Measurements from ENCODE around the gene TNNC2.
"Not testable (repeated sequence)": the region's sequence is repeated elsewhere in the genome, so short reads cannot be mapped to it uniquely, and the experiment has no call there.

Gene TNNC2

GRCh38 chr20:45835825-45836224 is 8.7 kb upstream of the TNNC2 start:
- Mint-ChIP-seq H3K4me1 (peaks cover 7% of the 10 kb centered on the region), H3K9me3 (no peaks in the 10 kb centered on the region), H3K36me3 (no peaks in the 10 kb centered on the region), H3K27me3 (no peaks in the 10 kb centered on the region), H3K27ac (no peak overlapping the region), H3K4me3 (no peak overlapping the region)
- ATAC-seq (ENCODE audit: low read depth) = no peak
- DNase-seq (ENCODE audit: low spot score in 2 of 2) = no peak

- Mint-ChIP-seq H3K4me3 (peak overlapping the region; percentile 92), H3K27ac (no peak overlapping the region), H3K36me3 (no peaks in the 10 kb centered on the region), H3K27me3 (no peaks in the 10 kb centered on the region), H3K9me3 (no peaks in the 10 kb centered on the region), H3K4me1 (peaks cover 7% of the 10 kb centered on the region)
- DNase-seq (ENCODE audit: low spot score in 2 of 2) (no peak), ATAC-seq (ENCODE audit: low read depth) (no peak)
Measured at GRCh38 chr20:45835329-45835765, 8.2 kb upstream of the TNNC2 start.

DNA sequence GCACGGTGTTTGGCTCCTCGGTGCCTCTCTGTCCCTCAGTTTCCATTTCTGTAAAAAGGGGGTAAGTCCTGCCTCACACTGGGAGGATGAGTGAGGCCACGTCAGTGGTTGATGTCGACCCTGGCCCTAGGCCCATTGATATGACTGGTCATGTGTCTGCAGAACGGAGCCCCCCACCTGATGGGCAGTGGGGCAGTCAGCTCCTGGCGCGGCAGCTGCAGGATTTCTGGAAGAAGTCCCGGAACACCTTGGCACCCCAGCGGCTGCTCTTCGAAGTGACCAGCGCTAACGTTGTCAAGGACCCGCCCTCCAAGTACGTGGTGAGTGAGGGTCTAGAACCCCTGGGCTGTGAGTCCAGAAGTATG is 7.7 kb upstream of the TNNC2 start:
- DNase-seq (ENCODE audit: low spot score in 2 of 2) = no peak
- H3K4me3 Mint-ChIP-seq = peak overlapping the region; percentile 92
- no peaks in the 10 kb centered on the region for H3K27me3 Mint-ChIP-seq
- H3K36me3 Mint-ChIP-seq = no peaks in the 10 kb centered on the region
- H3K27ac Mint-ChIP-seq = no peak overlapping the region
- H3K9me3 Mint-ChIP-seq = no peaks in the 10 kb centered on the region
- no peak for ATAC-seq (ENCODE audit: low read depth)
- peaks cover 7% of the 10 kb centered on the region for H3K4me1 Mint-ChIP-seq

- Mint-ChIP-seq H3K4me1 (peaks cover 7% of the 10 kb centered on the region), H3K4me3 (peak overlapping the region; percentile 92), H3K36me3 (no peaks in the 10 kb centered on the region), H3K27ac (no peak overlapping the region), H3K9me3 (no peaks in the 10 kb centered on the region), H3K27me3 (no peaks in the 10 kb centered on the region)
- ATAC-seq (ENCODE audit: low read depth) = peak; percentile 75
- peak; percentile 16 to 44 for DNase-seq (ENCODE audit: low spot score in 2 of 2)
Measured at GRCh38 chr20:45833883-45834796, 7.0 kb upstream of the TNNC2 start.

DNA sequence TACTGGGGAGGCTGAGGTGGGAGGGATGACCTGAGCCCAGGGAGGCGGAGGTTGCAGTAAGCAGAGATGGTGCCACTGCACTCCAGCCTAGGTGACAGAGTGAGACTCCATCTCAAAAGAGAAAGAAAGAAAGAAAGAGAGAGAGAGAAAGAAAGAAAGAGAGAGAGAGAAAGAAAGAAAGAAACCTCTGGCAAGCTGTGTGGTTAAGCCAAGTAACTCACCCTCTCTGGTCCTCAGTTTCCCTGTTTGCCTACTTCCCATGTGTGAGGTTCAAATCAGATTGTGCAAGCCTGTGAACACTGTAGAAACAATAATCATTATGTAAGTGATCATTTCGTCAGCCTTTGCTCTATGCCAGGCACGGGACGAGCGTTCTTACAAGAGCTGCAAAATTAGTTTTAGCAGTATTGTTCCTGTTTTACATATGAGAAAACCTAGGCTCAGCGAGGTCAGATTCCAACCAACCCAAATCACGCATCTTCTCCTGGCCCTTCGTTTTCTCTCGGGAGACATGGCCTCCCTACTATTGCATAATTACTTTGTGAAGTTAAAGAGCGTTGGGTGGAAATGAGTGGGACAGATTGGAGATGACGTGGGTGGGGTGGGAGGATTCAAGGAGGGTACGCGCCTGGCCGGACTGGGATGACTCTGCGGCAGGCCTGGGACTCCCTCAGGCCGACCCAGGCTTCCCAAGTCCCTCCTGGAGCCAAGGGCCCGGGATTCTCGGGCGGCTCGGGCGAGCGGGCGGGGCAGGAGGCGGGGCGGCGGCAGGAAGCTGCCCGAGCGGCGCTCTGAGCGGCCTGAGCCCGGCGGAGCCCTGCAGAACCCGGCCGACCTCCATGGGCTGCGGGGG is 6.1 kb upstream of the TNNC2 start, which contains the start of gene SNX21:
Gene SNX21 (plus strand): TSS at position 770 of the 853 bp plus-strand sequence. CDS start 121 bp downstream, outside the sequence.
- Mint-ChIP-seq H3K4me3 (peak within 1 kb of the TSS; percentile 92), H3K36me3 (no peaks in the 10 kb centered on the region), H3K27me3 (no peaks in the 10 kb centered on the region), H3K27ac (no peak within 1 kb of the TSS), H3K9me3 (no peaks in the 10 kb centered on the region), H3K4me1 (peaks cover 7% of the 10 kb centered on the region)
- DNase-seq (ENCODE audit: low spot score in 2 of 2) (peak in 1 of 2 donors; percentile 21), ATAC-seq (ENCODE audit: low read depth) (peak; percentile 74)

DNA sequence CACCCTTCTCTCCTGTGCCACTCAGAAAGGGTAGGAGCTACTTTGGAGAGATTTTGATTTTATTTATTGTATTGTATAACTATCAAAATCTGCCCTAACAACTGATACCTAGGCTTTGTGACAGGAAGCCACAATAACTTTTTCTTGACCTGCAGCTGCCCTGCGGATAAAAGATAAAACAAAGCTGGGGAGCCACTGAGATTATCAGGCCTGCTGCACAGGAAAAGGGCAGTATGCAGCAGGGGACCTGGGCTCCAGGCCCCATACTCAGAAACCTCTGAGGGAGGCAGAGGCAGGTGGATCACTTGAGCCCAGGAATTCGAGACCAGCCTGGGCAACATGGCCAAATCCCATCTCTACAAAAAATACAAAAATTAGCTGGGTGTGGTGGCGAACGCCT is 5.5 kb upstream of the TNNC2 start:
- ATAC-seq (ENCODE audit: low read depth) (no peak), DNase-seq (ENCODE audit: low spot score in 2 of 2) (no peak)
- Mint-ChIP-seq H3K9me3 (no peaks in the 10 kb centered on the region), H3K4me1 (peaks cover 7% of the 10 kb centered on the region), H3K27me3 (no peaks in the 10 kb centered on the region), H3K4me3 (peak overlapping the region; percentile 92), H3K27ac (no peak overlapping the region), H3K36me3 (no peaks in the 10 kb centered on the region)

- not testable (repeated sequence) for H3K27me3 Mint-ChIP-seq; H3K36me3 Mint-ChIP-seq; H3K27ac Mint-ChIP-seq; H3K4me3 Mint-ChIP-seq; ATAC-seq (ENCODE audit: low read depth); H3K9me3 Mint-ChIP-seq; H3K4me1 Mint-ChIP-seq; DNase-seq (ENCODE audit: low spot score in 2 of 2)
Measured at GRCh38 chr20:45829673-45830106, 2.6 kb upstream of the TNNC2 start.

DNA sequence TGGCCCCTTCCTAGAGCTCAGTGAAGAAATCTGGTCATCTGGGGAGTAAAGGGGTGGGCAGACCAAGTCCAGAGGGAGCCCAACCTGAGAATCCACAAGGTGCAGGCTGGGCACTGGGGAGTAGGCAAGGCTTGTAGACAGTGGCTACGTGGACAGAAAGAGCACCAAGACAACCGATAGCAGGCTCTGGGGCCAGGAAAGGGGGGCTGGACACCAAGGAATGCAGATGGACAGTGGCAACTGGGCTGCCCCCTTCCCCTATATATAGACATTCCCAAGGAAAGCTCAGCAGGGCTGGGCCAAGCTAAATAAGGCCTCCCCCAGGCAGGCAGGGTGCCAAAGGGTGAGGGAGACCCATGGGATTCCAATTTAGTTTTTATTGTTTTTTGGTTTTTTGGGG is 1.5 kb upstream of the TNNC2 start:
- H3K27ac Mint-ChIP-seq = no peak overlapping the region
- no peak for DNase-seq (ENCODE audit: low spot score in 2 of 2)
- peaks cover 3% of the 10 kb centered on the region for H3K27me3 Mint-ChIP-seq
- H3K36me3 Mint-ChIP-seq = no peaks in the 10 kb centered on the region
- H3K4me3 Mint-ChIP-seq = no peak overlapping the region
- H3K9me3 Mint-ChIP-seq = no peaks in the 10 kb centered on the region
- peaks cover 19% of the 10 kb centered on the region for H3K4me1 Mint-ChIP-seq
- ATAC-seq (ENCODE audit: low read depth) = no peak

GRCh38 chr20:45827712-45828111 is 600 bp upstream of the TNNC2 start:
- Mint-ChIP-seq H3K4me3 (no peak overlapping the region), H3K27me3 (peaks cover 3% of the 10 kb centered on the region), H3K36me3 (no peaks in the 10 kb centered on the region), H3K27ac (no peak overlapping the region), H3K4me1 (peaks cover 16% of the 10 kb centered on the region), H3K9me3 (no peaks in the 10 kb centered on the region)
- DNase-seq (ENCODE audit: low spot score in 2 of 2) = no peak
- no peak for ATAC-seq (ENCODE audit: low read depth)

DNA sequence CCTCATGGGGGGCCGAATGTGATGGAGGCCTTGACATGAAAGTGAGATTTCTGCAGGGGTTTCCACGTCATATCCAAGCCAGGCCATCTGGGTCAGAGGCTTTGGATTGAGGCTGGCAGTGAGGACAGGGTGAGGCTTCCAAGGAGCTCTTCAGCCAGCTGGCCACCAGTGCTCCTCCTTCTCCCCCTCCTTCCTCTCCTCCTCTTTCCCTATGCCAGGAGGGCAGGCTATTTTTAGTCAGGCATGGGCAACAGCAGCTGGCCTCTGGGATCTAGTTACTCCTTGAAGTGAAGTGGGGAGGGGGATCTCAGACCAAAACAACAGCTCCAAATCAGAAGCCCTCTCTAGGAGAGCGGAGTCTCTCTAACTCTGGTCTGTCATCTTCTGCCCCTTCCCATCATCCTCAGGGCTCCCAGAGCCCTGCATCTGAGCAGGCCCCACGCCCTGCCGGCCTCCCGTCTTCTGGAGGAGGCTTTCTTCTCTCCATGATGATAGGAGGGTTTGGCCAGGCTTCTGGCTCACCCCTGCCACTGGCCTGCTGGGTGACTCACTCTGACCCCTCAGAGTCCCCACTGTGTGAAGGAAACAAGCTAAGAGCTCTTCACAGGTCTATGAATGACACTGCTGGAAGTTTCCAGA is 612 bp downstream of the TNNC2 start:
- Mint-ChIP-seq H3K4me3 (no peak overlapping the region), H3K9me3 (no peaks in the 10 kb centered on the region), H3K27ac (no peak overlapping the region), H3K4me1 (peaks cover 18% of the 10 kb centered on the region), H3K36me3 (no peaks in the 10 kb centered on the region), H3K27me3 (peaks cover 3% of the 10 kb centered on the region)
- DNase-seq (ENCODE audit: low spot score in 2 of 2) (no peak), ATAC-seq (ENCODE audit: low read depth) (no peak)

- Mint-ChIP-seq H3K36me3 (no peaks in the 10 kb centered on the region), H3K4me3 (peak overlapping the region; percentile 87), H3K27ac (peak overlapping the region; percentile 78), H3K9me3 (no peaks in the 10 kb centered on the region), H3K27me3 (peaks cover 3% of the 10 kb centered on the region), H3K4me1 (peaks cover 20% of the 10 kb centered on the region)
- ATAC-seq (ENCODE audit: low read depth) (peak; percentile 83), DNase-seq (ENCODE audit: low spot score in 2 of 2) (peak; percentile 38 to 44)
Measured at GRCh38 chr20:45823949-45824835, 2.9 kb downstream of the TNNC2 start.

DNA sequence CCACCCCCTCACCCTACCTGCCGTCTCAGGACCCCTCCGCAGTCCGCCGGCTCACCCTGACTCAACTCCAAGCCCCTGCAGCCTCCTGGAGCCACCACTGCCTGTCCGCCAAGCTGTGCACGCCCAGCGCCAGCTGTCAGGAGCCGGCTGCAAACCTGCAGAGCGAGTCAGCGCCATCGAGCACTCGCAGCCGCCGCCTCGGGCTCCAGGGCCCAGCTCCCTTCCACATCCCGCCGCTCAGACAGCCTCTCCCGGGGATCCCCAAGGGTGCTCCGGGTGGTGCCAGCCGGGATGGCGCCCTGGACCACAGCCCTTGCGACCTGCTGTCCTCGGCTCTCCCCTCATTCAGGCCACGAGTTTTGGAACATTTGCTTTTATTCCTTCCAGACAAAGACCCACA is 4.3 kb downstream of the TNNC2 start:
- H3K27me3 Mint-ChIP-seq = peaks cover 3% of the 10 kb centered on the region
- H3K9me3 Mint-ChIP-seq = no peaks in the 10 kb centered on the region
- peaks cover 20% of the 10 kb centered on the region for H3K4me1 Mint-ChIP-seq
- H3K27ac Mint-ChIP-seq = no peak overlapping the region
- DNase-seq (ENCODE audit: low spot score in 2 of 2) (no peak), ATAC-seq (ENCODE audit: low read depth) (no peak)
- H3K4me3 Mint-ChIP-seq = peak overlapping the region; percentile 49
- H3K36me3 Mint-ChIP-seq = no peaks in the 10 kb centered on the region

GRCh38 chr20:45821947-45822346 is 5.2 kb downstream of the TNNC2 start:
- Mint-ChIP-seq H3K27me3 (peaks cover 3% of the 10 kb centered on the region), H3K4me3 (no peak overlapping the region), H3K9me3 (no peaks in the 10 kb centered on the region), H3K36me3 (no peaks in the 10 kb centered on the region), H3K4me1 (peaks cover 20% of the 10 kb centered on the region), H3K27ac (no peak overlapping the region)
- no peak for DNase-seq (ENCODE audit: low spot score in 2 of 2)
- ATAC-seq (ENCODE audit: low read depth) = no peak

Measured in memory B cell (primary cell).